ENCODE results near the gene NPL.

DNA sequence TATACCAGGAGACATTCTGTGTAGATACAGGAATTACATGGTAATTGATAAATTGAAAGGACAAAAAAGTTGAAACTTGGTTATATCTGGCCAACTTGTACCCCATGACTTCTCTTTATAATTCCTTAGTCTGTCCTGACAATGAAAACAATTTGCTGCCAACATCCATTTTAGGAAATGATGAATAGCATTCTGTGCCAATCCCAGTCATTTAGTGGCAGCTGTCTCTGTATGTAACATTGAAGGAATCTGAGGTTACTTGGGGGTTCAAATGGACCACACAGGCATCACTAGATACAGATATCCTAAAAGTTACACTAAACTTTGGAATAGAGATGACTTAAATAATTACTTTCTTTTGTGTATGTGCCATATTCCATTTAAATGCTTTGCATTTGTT is 87.8 kb downstream of the NPL start:
- TF ChIP-seq, protein P1, sequence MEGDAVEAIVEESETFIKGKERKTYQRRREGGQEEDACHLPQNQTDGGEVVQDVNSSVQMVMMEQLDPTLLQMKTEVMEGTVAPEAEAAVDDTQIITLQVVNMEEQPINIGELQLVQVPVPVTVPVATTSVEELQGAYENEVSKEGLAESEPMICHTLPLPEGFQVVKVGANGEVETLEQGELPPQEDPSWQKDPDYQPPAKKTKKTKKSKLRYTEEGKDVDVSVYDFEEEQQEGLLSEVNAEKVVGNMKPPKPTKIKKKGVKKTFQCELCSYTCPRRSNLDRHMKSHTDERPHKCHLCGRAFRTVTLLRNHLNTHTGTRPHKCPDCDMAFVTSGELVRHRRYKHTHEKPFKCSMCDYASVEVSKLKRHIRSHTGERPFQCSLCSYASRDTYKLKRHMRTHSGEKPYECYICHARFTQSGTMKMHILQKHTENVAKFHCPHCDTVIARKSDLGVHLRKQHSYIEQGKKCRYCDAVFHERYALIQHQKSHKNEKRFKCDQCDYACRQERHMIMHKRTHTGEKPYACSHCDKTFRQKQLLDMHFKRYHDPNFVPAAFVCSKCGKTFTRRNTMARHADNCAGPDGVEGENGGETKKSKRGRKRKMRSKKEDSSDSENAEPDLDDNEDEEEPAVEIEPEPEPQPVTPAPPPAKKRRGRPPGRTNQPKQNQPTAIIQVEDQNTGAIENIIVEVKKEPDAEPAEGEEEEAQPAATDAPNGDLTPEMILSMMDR (IDR thresholded peaks at IDR 0.05) = no peak
- no peak for TF ChIP-seq POLR2A (IDR thresholded peaks at IDR 0.05)
- TF ChIP-seq POLR2AphosphoS5 (IDR thresholded peaks at IDR 0.05; ENCODE audit: insufficient read depth in 1 of 2, low read depth in 1 of 2) = no peak

Measured in vagina (tissue), 2 donors.